GM19438 (cell line): Measurements from ENCODE around the gene TRIM10.

Experiments used
- ATAC-seq: cut with Tn5 transposase; IDR thresholded peaks from one replicate; pipeline ENCODE4 v1.9.1; 2021; ENCODE audit warnings: low read depth; ENCODE audit not compliant: unreplicated experiment

Gene TRIM10, protein sequence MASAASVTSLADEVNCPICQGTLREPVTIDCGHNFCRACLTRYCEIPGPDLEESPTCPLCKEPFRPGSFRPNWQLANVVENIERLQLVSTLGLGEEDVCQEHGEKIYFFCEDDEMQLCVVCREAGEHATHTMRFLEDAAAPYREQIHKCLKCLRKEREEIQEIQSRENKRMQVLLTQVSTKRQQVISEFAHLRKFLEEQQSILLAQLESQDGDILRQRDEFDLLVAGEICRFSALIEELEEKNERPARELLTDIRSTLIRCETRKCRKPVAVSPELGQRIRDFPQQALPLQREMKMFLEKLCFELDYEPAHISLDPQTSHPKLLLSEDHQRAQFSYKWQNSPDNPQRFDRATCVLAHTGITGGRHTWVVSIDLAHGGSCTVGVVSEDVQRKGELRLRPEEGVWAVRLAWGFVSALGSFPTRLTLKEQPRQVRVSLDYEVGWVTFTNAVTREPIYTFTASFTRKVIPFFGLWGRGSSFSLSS

DNA sequence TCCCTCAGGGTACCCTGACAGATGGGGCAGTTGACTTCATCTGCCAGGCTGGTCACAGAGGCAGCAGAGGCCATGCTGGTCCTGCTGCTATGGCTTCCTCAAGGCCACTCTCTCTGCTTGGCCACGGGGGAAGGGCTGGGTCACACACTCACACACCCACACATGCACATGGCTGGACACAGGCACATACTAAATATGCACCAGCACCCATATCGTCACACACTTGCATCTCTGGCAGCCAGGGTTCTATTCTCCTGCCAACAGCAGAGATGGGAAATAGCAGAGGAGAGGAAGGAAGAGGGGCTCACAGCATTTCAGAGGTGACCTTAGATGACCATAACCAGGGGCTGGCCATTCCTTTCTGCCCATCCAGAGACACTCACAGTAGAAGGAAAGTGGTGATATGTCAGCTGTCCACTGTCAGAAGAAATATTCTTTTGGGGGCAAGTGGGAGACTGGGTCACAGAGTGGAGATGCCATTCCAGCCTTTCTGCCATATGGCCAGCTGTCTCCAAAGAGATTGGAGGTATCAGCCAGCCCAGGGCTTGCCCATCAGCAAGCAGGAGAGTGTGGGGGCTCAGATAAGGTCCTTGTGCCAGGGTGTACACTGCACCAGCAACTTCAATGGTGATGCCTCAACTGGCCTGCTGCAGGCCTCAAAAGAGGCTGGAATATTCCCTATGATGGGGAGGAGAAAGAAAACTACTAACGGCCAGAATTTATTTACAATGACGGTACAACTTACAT lies at the start of gene TRIM10:
Gene TRIM10 (minus strand): TSS at position 427 of the 747 bp plus-strand sequence. CDS start 353 bp downstream, at position 74.
- no peak for ATAC-seq

DNA sequence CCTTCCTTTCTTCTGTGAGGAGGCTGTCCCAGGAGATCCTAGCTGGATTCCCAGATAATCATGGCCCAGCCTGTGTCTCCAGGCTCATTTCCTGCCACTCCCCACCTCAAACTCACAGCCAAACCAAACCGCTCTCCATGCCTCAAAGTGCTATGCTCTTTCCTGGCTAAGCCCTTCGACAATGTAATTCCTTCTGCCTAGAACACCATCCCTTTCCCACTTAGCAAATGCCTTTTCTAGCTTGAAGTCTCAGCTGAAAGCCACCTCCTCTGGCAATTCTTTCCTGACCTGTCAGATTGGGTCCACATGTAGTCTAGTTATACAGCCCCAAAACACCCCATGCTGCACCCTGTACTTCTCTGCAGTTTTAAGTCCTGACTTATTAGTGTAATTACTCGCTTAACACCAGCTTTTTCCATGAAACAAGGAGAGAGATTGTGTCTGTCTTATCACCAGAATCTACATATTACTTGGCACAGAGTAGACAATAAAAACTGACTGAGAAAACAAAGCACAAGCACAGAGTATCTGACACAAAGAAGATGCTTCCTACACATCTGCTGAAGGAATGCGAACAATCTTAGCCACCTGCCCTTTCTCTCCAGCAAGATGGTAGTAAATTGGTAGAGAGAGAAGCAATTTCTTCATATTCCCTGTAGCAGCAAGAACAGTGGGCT lies 46.7 kb upstream of the TRIM10 start:
- ATAC-seq = no peak

DNA sequence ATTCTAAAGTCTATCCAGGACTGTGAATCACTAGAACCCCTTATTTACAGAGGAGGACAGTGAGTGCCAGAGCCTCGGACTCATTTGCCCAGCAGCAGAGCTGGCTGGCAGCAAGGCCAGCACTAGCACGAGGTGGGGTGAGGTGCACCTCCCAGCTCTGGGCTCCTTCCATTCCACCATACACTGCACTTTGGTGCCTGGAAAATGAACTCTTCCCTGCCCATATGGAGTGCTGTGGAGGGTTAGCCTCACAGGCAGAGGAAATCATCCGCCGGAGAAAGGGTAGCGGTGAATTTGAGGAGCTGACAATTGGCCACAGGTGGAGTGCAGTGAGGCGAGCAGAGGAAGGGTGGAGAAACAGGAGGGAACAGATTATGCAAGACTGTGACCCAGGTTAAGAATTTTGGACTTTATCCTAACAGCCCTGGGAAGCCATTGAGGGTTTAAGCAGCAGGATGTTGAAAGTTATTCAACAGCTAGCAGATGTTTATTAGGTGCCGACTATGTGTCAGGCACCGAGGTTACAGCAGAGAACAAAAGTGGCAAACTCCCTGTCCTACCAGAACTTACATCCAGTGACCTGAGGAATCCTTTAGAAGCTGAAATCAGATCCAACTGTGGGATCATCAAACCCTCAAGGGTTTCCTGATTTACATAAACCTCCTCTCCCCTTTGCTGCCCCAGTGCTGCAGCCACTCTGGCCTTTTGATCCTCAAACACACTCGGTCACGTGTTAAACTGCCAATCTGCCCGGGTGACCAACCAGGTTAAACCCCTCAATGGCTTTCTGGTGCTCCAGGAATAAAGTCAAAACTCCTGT lies 46.0 kb upstream of the TRIM10 start:
- no peak for ATAC-seq

DNA sequence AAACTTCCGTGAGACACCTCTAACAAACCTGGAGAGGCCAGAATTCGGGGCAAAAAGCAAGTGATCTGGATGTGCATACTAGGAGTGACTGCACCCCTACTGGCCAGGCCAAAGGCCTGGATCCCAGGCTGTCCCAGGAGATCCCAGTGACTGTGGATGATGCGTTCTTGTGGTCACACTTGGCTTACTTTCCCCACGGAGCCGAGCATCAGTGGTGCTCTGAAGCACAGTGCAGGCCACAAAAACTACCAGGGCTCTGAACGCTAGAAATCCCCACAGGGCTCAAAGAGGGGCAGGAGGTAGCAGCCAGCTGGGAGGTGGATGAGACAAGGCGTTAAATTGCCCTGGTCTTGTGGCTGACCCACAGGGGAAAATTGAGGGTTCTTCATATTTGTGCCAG lies 45.1 kb upstream of the TRIM10 start:
- ATAC-seq = no peak

DNA sequence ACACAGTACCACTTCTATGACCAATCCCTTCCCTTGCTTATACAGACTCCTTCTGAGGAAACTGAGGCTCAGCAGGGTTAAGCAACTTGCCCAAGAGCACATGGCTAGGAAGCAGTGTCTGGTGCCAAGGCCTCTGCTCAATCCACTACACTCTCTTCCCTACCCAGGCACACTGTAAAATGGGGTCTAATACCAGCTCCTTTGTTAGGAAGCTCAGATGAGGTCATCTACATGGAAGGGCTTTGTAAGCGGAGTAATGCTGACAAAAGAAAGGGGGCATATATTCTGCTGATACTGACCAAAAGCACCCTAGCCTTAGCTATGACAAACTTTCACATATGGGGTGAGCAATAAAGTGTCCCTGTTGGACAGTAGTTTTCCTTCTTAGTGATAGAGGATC lies 43.1 kb upstream of the TRIM10 start:
- no peak for ATAC-seq

DNA sequence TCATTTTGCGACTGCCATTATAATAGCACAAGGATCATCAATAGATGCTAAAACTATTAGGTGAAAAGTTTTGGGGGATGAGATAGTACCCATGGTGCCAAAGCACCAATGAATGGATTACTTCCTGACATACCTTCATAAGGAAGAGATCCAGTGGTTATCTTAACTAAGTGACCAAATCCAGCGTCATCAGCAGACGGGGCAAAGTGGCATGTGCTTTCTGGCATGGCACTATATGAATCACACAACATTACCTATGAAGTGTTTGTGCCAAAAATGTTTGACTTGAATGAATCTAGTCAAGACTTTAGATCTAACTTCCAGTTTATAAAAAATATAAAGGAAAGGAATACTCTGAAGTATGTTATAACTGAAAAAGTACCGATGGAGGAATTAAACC lies 41.4 kb upstream of the TRIM10 start:
- no peak for ATAC-seq

DNA sequence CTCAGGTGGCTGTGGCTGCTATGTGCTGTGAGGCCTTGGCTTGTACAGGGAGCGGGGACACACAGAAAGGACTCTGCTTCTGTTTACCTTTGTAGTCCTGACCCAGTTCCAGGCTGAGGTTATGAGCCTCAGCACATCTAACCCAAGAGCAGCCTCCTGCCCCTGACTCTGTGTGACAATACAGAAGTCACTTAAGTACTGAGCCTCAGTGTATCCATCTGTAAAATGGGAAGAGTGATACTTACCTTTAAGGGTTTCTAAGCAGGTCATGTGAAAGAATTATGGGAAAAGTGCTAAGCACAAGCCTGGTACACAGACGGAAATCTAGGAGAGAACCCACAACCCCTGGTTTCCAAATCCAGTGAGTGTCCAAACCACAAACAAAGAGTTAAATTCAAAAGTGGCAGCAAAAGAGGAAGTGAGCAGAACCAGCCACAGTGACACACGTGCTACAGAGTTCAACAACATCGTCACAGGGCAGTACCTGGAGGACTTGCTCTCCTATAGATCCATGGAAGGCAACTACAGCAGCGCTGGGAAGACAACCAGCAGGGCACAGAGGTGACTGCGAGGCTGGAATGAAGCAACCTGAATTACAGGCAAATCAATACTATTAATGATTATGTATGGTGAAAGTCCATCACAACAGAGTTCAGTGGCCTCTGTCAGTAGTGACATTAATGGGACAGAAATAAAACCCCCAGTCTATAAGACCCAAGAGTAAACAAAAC lies 39.7 kb upstream of the TRIM10 start:
- ATAC-seq = no peak

DNA sequence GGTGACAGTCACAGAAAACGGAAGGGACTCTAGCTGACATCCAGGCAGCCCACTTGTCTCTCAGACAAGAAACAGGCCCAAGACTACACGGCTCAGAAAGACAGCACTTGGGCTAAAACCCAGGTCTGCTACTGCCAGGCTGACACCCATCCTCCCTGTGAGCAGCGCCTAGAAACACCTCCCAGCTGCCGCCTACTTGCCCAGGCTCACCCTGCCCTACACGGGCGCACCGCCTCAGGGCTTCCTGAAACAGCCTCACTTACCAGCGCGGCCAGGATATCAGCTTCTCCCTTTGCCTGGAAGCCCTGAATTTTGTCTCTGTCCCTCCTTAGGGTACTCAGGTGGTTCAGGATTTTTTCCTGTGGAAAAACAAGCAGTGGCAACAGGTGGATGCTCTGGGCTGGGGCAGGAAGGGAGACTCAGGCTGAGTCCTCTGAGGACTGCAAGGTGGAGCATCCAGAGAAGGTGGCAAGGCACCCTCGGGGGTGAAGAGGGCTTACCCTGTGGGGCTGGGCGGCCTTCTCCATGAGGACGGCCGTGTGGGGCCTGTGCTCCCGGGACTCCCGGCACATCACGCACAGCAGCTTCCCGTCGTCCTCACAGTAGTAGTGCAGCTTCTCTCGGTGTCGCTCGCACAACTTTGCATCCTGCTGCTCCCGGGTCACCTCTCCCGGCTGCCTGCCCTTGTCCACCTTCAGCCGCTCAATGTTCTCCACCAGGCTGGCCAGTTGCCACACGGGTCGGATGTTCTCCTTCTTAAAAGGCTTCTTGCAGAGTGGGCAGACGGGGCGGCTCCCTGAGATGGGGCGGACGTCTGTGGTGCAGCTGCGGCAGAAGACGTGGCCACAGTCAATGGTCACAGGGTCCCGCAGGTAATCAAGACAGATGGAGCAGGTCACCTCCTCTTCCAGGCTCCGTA lies 37.4 kb upstream of the TRIM10 start:
- no peak for ATAC-seq

DNA sequence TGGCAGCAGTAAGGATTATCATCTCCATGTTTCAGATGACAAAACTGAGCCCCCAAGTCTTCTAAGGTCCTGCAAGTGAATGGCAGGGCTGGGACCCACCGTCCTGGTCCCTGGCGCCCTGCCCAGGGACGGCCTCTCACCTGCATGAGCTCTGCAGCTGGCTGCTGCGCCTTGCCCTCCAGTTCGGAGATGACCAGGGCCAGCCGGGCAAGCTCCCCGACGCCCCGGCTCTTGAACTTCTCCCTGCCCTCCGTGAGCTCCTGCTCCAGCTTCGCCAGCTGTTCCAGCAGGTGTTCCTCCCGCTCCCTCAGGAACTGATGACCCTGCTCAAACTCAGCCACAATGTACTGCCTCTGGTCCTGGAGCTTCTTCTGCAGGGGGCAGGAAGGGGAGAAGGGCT lies 35.4 kb upstream of the TRIM10 start:
- no peak for ATAC-seq

DNA sequence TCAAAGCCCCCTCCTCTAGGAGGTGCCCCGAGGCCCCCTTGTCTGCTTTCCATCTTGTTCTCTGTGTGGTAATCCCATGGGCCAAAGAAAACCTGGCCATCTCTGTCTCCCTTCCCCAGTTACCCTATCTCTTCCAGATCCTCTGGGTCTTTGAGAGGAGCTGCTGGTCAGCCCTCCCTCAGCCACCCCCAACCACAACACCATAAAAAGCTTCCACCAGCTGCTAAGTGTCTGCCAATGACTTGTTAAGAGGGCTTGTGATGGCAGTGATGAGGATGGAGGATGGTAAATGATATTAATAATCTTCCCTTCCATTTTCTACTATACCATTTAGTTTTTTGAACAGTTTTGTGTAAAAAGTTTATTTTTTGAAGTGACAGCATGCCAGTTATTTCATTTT lies 34.9 kb upstream of the TRIM10 start:
- no peak for ATAC-seq

DNA sequence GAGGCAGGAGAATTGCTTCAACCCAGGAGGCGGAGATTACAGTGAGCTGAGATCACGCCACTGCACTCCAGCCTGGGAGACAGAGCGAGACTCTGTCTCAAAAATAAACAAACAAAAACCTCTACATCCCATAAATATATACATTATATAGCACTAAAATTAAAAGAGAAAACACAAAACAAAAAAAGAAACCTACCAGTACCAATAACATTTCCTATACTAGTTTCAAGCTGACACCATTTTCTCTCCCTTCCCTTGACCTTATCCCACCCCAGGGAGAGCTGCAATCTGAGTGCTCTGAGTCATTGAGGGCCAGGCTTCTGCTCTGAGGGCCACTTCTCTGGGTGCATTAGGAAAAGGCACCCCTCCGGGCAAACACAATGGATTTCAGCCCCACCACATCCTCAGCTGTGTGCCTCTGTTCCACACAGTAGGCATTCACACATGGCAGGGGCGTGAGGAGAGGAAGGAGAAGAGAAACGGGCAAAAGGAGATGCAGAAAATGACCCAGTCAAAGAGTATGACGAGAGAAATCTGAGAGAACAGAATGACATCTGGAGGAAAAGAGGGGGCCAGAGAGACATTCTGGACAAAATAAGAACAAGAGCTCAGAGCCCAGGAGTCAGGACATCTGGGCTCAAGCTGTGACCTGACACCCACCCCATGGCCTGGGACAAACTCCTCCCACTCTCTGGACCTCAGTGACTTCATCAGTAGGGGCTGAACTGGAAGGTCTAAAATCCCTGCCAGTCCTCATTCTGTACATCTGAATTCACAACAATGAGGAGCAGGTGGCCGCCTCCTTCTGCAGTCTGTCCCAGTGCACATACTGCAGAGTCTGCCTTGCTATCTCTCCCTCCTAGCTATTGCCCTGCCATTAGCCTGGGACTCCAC lies 34.0 kb upstream of the TRIM10 start:
- ATAC-seq = no peak

DNA sequence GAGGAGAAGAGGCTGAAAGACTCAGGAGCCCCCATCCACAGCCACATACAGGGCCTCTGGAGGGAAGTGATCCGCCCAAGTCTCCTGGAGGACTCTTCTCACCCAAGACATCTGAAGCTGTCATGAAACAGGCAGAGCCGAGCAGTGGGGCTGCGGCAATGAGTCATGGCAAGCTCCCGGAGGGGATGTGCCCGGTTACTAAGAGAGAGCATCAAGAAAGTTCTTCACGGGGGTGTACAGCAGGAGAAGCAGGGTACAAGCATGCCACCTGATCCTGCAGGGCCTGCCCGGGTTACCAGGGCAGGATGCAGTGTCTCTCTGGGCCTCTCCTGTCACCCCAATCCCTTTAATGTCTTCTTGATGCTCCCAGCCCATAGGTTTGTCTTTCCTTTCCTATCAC lies 31.1 kb upstream of the TRIM10 start:
- ATAC-seq = no peak

DNA sequence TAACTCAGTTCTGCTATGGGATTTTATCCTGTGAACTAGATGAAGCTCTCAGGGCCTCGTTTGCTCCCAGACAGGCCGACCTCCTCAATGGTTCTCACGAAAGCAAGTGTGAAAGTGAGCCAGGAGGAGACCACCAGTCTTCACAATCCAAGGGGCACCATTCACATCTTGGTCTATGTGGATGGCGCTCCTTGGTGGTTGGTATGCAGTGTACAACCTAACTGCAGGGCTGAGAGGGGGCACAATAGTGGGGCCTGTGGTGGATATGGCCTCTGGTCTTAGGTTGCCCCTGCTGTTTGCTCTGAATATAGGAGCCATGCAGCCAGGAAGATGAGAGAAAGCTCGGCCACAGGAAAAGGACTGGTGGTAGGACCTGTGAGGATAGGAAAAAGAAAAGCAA lies 27.5 kb upstream of the TRIM10 start:
- no peak for ATAC-seq

DNA sequence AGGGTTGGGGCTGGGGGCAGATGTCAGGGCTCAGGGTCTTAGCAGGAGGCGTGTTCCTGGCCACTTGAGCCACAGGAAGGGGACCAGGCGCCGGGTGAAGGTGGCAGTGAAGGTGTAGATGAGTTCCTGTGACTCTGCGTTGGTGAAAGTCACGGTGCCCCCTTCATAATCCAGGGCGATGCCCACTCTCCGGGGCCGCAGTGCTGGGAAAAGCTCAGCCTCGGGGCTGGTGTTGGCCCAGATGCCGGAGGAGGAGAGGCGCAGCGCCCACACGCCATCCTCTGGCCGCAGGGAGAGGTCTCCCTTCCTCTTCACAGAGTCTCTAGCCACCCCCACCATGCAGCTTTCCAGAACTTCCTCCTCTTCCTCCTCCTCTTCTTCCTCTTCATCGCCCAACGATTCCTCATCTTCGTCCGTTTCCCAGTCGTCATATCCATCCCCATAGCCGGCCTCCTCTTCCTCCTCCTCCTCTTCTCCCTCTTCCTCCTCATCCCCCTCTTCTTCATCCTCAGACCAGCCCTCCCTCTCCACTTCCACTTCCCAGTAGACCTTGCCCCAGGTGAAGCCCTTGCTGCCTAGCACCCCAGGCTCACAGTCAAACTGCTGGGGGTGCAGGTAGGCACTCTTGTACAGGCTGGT lies 25.0 kb upstream of the TRIM10 start:
- ATAC-seq = no peak

DNA sequence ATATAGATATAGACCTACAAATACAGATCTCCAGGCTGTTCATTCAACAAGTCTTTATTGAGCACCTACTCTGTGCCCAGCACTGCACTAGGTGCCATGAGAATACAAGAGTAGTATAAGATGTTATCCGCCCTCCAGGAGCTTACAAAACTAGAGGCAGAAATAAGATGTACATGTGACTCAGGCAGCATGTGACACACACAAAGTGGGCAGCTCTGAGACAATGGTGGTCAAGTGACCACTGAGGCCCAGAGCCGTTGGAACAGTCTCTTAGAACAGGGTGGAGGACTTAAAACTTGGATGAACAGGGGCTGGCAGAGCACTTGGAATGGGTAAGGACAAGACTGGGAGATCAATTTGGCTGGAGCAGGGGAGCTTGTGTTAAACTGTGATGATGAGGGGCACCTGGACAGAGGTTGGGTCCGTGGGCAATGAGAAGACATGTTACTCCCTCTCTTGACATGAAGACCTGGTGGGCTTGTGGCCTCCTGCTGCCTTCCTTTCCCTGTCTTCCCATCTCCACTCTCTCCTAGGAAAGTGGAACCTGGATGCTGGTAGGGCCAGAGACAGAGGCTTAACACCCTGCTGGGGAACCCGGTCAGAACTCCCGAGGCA lies 23.5 kb upstream of the TRIM10 start:
- ATAC-seq = no peak

DNA sequence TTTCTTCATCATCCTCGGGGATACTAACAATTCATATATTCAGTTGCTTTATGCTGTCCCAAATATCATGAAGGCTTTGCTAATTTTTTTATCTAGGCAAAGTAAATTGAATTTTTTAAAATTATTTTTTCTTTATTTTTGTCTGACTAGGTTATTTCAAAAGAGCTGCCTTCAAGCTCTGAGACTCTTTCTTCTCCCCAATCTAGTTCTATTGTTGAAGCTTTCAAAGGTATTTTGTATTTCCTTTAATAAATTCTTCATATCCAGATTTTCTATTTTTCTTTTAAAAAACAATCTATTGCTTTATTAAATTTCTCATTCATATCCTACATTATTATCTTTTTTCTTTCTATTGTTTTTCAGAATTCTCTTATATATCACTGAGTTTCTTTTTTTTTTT lies 19.1 kb upstream of the TRIM10 start:
- no peak for ATAC-seq

DNA sequence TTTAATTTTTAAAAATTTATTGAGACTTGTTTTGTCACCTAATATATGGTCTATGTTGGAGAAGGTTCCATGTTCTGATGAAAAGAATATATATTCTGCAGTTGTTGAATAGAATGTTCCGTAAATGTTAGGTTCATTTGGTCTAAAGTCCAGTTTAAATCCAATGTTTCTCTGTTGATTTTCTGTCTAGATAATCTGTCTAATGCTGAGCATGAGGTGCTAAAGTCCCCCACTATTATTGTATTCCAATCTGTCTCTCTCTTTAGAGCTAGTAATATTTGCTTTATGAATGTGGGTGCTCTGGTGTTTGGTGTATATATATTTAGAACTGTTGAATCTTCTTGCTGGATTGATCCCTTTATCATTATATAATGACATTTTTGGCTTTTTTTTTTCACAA lies 17.8 kb upstream of the TRIM10 start:
- no peak for ATAC-seq
